Bronchial epithelial cell (primary cell): ENCODE measurements around the gene HAO2. TPM values are rescaled to one million over a fixed set of nuclear protein-coding genes. Genes with fewer than 3 reads are reported as not detected.

Experiments used
- DNase-seq: peaks from one replicate; pipeline ENCODE4 v3.0.0-alpha.2; 2010; ENCODE audit warnings: low read depth
- FAIRE-seq: peaks from 2 replicates; lab custom pipeline; 2011; peaks lifted over from hg19 to GRCh38; lab: Jason Lieb, UNC
- H3K27me3 ChIP-seq: 2 replicates; pipeline ENCODE4 v1.5.1; 2011; ENCODE audit warnings: low read length; ENCODE audit not compliant: control insufficient read depth, insufficient read depth
- H3K36me3 ChIP-seq: 2 replicates; pipeline ENCODE4 v1.5.1; 2011; ENCODE audit warnings: low read length; ENCODE audit not compliant: control insufficient read depth, insufficient read depth
- H3K4me3 ChIP-seq: 2 replicates; pipeline ENCODE4 v1.5.1; 2011; ENCODE audit warnings: mild to moderate bottlenecking, low read depth, low read length, control low read depth
- total RNA-seq: library from RNA; depleted of rRNA; stranded (reverse); fragments of >200 nt; gene quantifications from 2 replicates; pipeline ENCODE4 v1.2.1, GENCODE V29; 2014
- TF ChIP-seq, protein P1 (sequence below): IDR thresholded peaks from 2 replicates; pipeline ENCODE4 v1.5.1; 2011; ENCODE audit warnings: mild to moderate bottlenecking, moderate library complexity, low read length, control low read depth, inconsistent platforms; ENCODE audit not compliant: insufficient read depth, severe bottlenecking

The HAO2 gene
- total RNA-seq, 1 donor from 2014 or later: not detected

DNA sequence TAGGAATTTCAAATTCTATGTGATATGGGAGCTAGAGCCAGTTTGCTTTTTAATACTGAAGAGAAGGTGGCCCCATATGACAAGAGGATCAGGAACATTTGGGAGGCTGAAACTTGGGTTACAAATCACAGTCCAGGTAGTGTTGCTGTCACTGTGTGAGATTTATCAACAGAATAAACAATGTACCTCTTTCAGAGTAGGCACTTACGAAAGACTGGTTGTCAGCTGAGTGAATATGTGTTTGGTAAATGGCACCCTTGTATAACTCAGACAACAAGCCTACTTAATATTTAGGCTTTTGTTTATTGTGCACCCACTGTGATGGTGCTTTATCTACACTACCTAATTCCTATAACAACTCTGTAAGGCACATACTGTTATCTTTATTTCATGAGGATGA lies 7.4 kb upstream of the HAO2 start:
- Histone ChIP-seq H3K36me3 (no peaks in the 10 kb centered on the region), H3K4me3 (no peak overlapping the region), H3K27me3 (no peaks in the 10 kb centered on the region)
- TF ChIP-seq, protein P1, sequence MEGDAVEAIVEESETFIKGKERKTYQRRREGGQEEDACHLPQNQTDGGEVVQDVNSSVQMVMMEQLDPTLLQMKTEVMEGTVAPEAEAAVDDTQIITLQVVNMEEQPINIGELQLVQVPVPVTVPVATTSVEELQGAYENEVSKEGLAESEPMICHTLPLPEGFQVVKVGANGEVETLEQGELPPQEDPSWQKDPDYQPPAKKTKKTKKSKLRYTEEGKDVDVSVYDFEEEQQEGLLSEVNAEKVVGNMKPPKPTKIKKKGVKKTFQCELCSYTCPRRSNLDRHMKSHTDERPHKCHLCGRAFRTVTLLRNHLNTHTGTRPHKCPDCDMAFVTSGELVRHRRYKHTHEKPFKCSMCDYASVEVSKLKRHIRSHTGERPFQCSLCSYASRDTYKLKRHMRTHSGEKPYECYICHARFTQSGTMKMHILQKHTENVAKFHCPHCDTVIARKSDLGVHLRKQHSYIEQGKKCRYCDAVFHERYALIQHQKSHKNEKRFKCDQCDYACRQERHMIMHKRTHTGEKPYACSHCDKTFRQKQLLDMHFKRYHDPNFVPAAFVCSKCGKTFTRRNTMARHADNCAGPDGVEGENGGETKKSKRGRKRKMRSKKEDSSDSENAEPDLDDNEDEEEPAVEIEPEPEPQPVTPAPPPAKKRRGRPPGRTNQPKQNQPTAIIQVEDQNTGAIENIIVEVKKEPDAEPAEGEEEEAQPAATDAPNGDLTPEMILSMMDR: no peak
- DNase-seq (no peak), FAIRE-seq (no peak)

DNA sequence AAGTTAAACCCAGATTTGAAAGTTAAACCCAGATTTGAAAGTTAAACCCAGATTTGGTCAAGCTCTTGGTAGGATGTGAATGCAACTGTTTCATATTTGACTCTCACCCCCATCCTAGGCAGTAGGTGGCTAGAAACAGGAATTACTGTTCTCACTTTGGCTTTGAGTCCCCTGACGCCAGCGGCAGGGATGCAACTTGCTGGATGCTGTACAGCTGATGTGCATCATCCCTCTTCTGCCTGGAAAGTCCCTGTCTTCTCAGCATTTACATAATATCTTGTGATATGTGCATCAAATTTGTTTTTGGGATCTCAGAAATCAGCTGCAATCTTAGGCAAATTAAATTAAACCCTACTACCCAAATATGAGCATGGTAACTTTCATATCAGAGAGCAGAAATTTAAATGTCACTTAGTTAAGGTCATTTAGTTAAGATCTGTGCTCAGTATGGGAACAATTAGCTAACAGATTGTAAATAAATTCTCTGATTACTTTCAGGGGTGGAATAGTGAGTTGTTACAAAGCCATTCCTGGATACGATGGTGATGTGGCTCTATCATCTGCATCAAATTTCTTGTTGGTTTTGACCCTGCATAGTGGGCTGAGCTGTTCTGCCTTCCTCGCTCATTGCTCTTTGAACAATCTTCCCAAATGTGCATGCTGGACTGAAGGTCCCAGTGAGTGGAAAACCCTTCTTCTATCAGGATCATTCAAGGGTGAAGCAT lies 6.8 kb upstream of the HAO2 start:
- TF ChIP-seq, protein P1: no peak
- H3K27me3 ChIP-seq: no peaks in the 10 kb centered on the region
- no peaks in the 10 kb centered on the region for H3K36me3 ChIP-seq
- no peak overlapping the region for H3K4me3 ChIP-seq
- DNase-seq (no peak), FAIRE-seq (no peak)

DNA sequence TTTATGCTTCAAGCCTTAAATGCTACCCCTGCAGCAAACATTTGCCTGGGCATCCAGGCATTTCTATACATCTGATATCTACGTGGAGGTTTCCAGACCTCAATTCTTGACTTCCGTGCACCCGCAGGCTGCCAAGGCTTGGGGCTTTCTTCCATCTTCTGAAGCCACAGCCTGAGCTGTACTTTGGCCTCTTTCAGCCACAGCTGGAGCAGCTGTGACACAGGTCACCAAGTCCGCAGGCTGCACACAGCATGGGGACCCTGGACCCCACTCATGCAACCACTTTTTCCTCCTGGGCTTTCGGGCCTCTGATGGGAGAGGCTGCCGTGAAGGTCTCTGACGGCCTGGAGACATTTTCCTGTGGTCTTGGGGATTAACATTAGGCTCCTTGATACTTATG lies 5.4 kb upstream of the HAO2 start:
- Histone ChIP-seq H3K36me3 (no peaks in the 10 kb centered on the region), H3K4me3 (no peak overlapping the region), H3K27me3 (no peaks in the 10 kb centered on the region)
- FAIRE-seq (no peak), DNase-seq (no peak)
- TF ChIP-seq, protein P1: no peak

DNA sequence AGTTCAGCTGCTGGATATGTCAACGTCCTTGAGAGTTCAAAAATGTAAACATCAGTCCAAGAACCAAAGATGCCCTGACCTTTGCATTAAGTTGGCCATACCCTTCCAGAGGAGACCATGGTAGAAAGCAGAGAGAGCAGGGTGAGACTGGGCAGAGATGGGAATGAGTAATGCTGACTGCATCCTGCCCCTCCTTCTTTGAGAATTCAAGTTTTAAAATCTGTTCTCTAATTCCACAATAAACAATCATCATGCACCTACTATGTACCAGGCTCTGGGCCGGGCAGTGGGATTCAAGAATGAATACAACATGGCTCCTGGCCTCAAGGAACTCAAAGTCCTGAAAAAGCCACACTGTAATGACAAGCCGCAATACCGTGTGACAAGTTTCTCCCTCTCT lies 3.9 kb upstream of the HAO2 start:
- TF ChIP-seq, protein P1: no peak
- H3K27me3 ChIP-seq: no peaks in the 10 kb centered on the region
- no peak overlapping the region for H3K4me3 ChIP-seq
- FAIRE-seq: no peak
- no peaks in the 10 kb centered on the region for H3K36me3 ChIP-seq
- DNase-seq: peak; percentile 82

- peaks cover 2% of the 10 kb centered on the region for H3K27me3 ChIP-seq
- FAIRE-seq (no peak), DNase-seq (no peak)
- H3K36me3 ChIP-seq: no peaks in the 10 kb centered on the region
- TF ChIP-seq, protein P1: no peak
- no peak overlapping the region for H3K4me3 ChIP-seq
Measured at GRCh38 chr1:119366424-119366823, 2.2 kb upstream of the HAO2 start.
